Measurements from ENCODE around the gene CPNE5.

DNA sequence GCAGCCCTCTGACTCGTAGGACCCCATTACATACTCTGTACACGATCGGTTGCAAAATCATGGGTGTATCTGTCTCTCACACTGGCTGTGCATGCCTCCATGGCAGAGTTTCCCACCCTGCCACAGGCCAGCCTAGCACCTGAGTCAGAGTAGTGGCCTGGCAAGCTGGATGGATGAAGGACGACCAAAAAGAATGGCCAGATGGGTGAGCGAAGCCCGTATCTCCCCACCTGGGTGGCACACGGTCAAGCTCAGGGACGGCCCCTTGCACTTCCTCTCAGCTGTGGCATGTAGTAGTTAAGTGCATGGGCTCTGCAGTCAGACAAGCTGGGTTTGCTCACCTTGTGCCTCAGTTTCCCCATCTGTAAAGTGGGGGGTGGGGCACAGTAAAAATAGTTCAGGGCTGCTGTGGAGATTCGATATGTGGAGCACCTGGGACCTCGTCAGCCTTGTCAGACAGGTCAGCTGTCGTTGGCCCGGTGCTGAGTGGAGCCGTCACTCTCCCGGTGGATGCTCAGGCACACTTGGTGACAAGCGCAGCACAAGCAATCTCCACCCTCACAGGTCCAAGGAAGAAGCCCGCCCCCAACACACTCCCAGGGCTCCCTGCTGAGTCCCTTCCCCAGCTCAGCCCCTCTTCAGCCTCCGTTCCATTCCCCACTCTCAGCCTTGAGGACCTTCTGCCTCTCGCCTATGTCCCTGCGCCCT lies 12.6 kb downstream of the CPNE5 start:
- TF ChIP-seq CTCF (IDR thresholded peaks at IDR 0.05) (no peak), POLR2A (IDR thresholded peaks at IDR 0.05) (no peak)
